SJSA1 (cell line): ENCODE results near the gene BAHCC1. TPM values are rescaled to one million over a fixed set of nuclear protein-coding genes. Genes with fewer than 3 reads are reported as not detected.

Experiments used
- DNase-seq, 2 experiments: peaks; one replicate each; pipeline ENCODE4 v3.0.0-alpha.2; 2015 to 2020; ENCODE audit warnings: low spot score in 2 of 2, low read depth in 1 of 2
- H3K27ac ChIP-seq: fragments of 250-450 bp; sonication (Bioruptor Pico); 2 replicates; pipeline ENCODE4 v1.5.1; 2020; ENCODE audit warnings: mild to moderate bottlenecking, moderate library complexity
- H3K27me3 ChIP-seq: fragments of 250-450 bp; sonication (Bioruptor Pico); replicated peaks from 2 replicates; pipeline ENCODE4 v1.5.1; 2020; ENCODE audit warnings: mild to moderate bottlenecking, moderate library complexity
- H3K36me3 ChIP-seq: fragments of 250-450 bp; sonication (Bioruptor Pico); 2 replicates; pipeline ENCODE4 v1.5.1; 2020; ENCODE audit warnings: mild to moderate bottlenecking
- H3K4me1 ChIP-seq: fragments of 250-450 bp; sonication (Bioruptor Pico); replicated peaks from 2 replicates; pipeline ENCODE4 v1.6.1; 2021; ENCODE audit warnings: mild to moderate bottlenecking
- H3K4me3 ChIP-seq: fragments of 250-450 bp; sonication (Bioruptor Pico); 2 replicates; pipeline ENCODE4 v1.5.1; 2020; ENCODE audit warnings: mild to moderate bottlenecking
- H3K9me3 ChIP-seq: fragments of 250-450 bp; sonication (Bioruptor Pico); replicated peaks from 2 replicates; pipeline ENCODE4 v1.5.1; 2020; ENCODE audit warnings: mild to moderate bottlenecking
- total RNA-seq: library from RNA; depleted of rRNA; stranded (reverse); fragments of >200 nt; shearing (Covaris generic); gene quantifications from 2 replicates; pipeline ENCODE4 v1.2.3, GENCODE V29; 2014

BAHCC1 gene
- total RNA-seq, 1 experiment from 2014 or later: 6.6 TPM

- no peak overlapping the region for H3K4me3 ChIP-seq
- peak overlapping the region; percentile 45 for H3K27ac ChIP-seq
- DNase-seq: peak; percentile 85 to 92
- H3K36me3 ChIP-seq: no peaks in the 10 kb centered on the region
- peaks cover 27% of the 10 kb centered on the region for H3K4me1 ChIP-seq
- no peaks in the 10 kb centered on the region for H3K27me3 ChIP-seq
- 0 out of 2 replicates have a peak, but pooled peaks cover 2% of the 10 kb centered on the region for H3K9me3 ChIP-seq
Measured at GRCh38 chr17:81500047-81500446, 104.8 kb downstream of the BAHCC1 start.

- Histone ChIP-seq H3K9me3 (0 out of 2 replicates have a peak, but pooled peaks cover 5% of the 10 kb centered on the region), H3K4me1 (peaks cover 27% of the 10 kb centered on the region), H3K27me3 (no peaks in the 10 kb centered on the region; the same call in 1 of the 2 replicates), H3K4me3 (no peak overlapping the region), H3K27ac (no peak overlapping the region), H3K36me3 (0 out of 2 replicates have a peak, but pooled peaks cover 5% of the 10 kb centered on the region)
- DNase-seq: no peak
Measured at GRCh38 chr17:81502471-81503017, 107.3 kb downstream of the BAHCC1 start.

GRCh38 chr17:81503619-81504018 is 108.4 kb downstream of the BAHCC1 start:
- 0 out of 2 replicates have a peak, but pooled peaks cover 5% of the 10 kb centered on the region for H3K9me3 ChIP-seq
- no peak for DNase-seq
- no peaks in the 10 kb centered on the region; the same call in 1 of the 2 replicates for H3K27me3 ChIP-seq
- H3K36me3 ChIP-seq: peaks cover 16% of the 10 kb centered on the region
- H3K27ac ChIP-seq: no peak overlapping the region
- peaks cover 28% of the 10 kb centered on the region for H3K4me1 ChIP-seq
- H3K4me3 ChIP-seq: no peak overlapping the region

GRCh38 chr17:81508639-81509206 is 113.5 kb downstream of the BAHCC1 start:
- peak; percentile 51 to 63 for DNase-seq
- no peaks in the 10 kb centered on the region; the same call in 1 of the 2 replicates for H3K27me3 ChIP-seq

GRCh38 chr17:81509207-81509971 is 114.1 kb downstream of the BAHCC1 start:
- Histone ChIP-seq H3K4me1 (peaks cover 29% of the 10 kb centered on the region), H3K36me3 (peaks cover 56% of the 10 kb centered on the region), H3K27ac (0 out of 2 replicates have a peak overlapping the region, but pooled peaks have one; percentile 11), H3K4me3 (peak overlapping the region; percentile 80), H3K27me3 (no peaks in the 10 kb centered on the region; the same call in 1 of the 2 replicates), H3K9me3 (0 out of 2 replicates have a peak, but pooled peaks cover 5% of the 10 kb centered on the region)
- DNase-seq: peak in 1 of 2 experiments; percentile 40

More at GRCh38 chr17:81508639-81509206, 113.5 kb downstream of the BAHCC1 start:
- H3K27ac ChIP-seq: no peak overlapping the region
- H3K36me3 ChIP-seq: peaks cover 56% of the 10 kb centered on the region
- 0 out of 2 replicates have a peak, but pooled peaks cover 5% of the 10 kb centered on the region for H3K9me3 ChIP-seq
- H3K4me1 ChIP-seq: peaks cover 22% of the 10 kb centered on the region
- peak overlapping the region; percentile 80 for H3K4me3 ChIP-seq

GRCh38 chr17:81509972-81510784 is 114.9 kb downstream of the BAHCC1 start:
- peak; percentile 37 to 43 for DNase-seq
- Histone ChIP-seq H3K9me3 (0 out of 2 replicates have a peak, but pooled peaks cover 5% of the 10 kb centered on the region), H3K36me3 (peaks cover 59% of the 10 kb centered on the region), H3K4me3 (peak overlapping the region; percentile 80), H3K27ac (0 out of 2 replicates have a peak overlapping the region, but pooled peaks have one; percentile 11), H3K27me3 (no peaks in the 10 kb centered on the region; the same call in 1 of the 2 replicates), H3K4me1 (peaks cover 32% of the 10 kb centered on the region)

GRCh38 chr17:81510785-81511553 is 115.7 kb downstream of the BAHCC1 start:
- H3K4me3 ChIP-seq: peak overlapping the region; percentile 80
- no peaks in the 10 kb centered on the region; the same call in 1 of the 2 replicates for H3K27me3 ChIP-seq
- peaks cover 67% of the 10 kb centered on the region for H3K36me3 ChIP-seq
- 0 out of 2 replicates have a peak, but pooled peaks cover 5% of the 10 kb centered on the region for H3K9me3 ChIP-seq
- peaks cover 40% of the 10 kb centered on the region for H3K4me1 ChIP-seq
- peak in 1 of 2 experiments; percentile 71 for DNase-seq
- peak overlapping the region; percentile 48 for H3K27ac ChIP-seq

- H3K27me3 ChIP-seq: no peaks in the 10 kb centered on the region; the same call in 1 of the 2 replicates
- peaks cover 45% of the 10 kb centered on the region for H3K4me1 ChIP-seq
- H3K4me3 ChIP-seq: peak overlapping the region; percentile 80
- peak overlapping the region; percentile 48 for H3K27ac ChIP-seq
- peak in 1 of 2 experiments; percentile 80 for DNase-seq
- H3K9me3 ChIP-seq: 0 out of 2 replicates have a peak, but pooled peaks cover 5% of the 10 kb centered on the region
- peaks cover 72% of the 10 kb centered on the region for H3K36me3 ChIP-seq
Measured at GRCh38 chr17:81511554-81511803, 116.2 kb downstream of the BAHCC1 start.

GRCh38 chr17:81511804-81512561 is 116.7 kb downstream of the BAHCC1 start:
- peak overlapping the region; percentile 80 for H3K4me3 ChIP-seq
- H3K36me3 ChIP-seq: peaks cover 72% of the 10 kb centered on the region
- H3K27ac ChIP-seq: peak overlapping the region; percentile 48
- H3K9me3 ChIP-seq: 0 out of 2 replicates have a peak, but pooled peaks cover 2% of the 10 kb centered on the region
- no peaks in the 10 kb centered on the region; the same call in 1 of the 2 replicates for H3K27me3 ChIP-seq
- peaks cover 50% of the 10 kb centered on the region for H3K4me1 ChIP-seq
- DNase-seq: peak; percentile 71 to 84

GRCh38 chr17:81512562-81513371 is 117.5 kb downstream of the BAHCC1 start, which contains the start of gene ACTG1:
ACTG1 (minus strand) TSS chr17:81512799; CDS start chr17:81512354, 445 bp downstream.
- no peaks in the 10 kb centered on the region for H3K27me3 ChIP-seq
- H3K9me3 ChIP-seq: 0 out of 2 replicates have a peak, but pooled peaks cover 2% of the 10 kb centered on the region
- peaks cover 56% of the 10 kb centered on the region for H3K4me1 ChIP-seq
- H3K27ac ChIP-seq: peak within 1 kb of the TSS; percentile 87
- H3K36me3 ChIP-seq: peaks cover 74% of the 10 kb centered on the region
- DNase-seq: peak; percentile 96 to 98
- H3K4me3 ChIP-seq: peak within 1 kb of the TSS; percentile 80

- peak in 1 of 2 experiments; percentile 82 for DNase-seq
- no peaks in the 10 kb centered on the region for H3K27me3 ChIP-seq
- 0 out of 2 replicates have a peak, but pooled peaks cover 2% of the 10 kb centered on the region for H3K9me3 ChIP-seq
- H3K4me1 ChIP-seq: peaks cover 60% of the 10 kb centered on the region
- H3K4me3 ChIP-seq: peak overlapping the region; percentile 80
- peaks cover 72% of the 10 kb centered on the region for H3K36me3 ChIP-seq
- H3K27ac ChIP-seq: peak overlapping the region; percentile 87
Measured at GRCh38 chr17:81513372-81513752, 118.1 kb downstream of the BAHCC1 start.
